Stimulated activated CD4-positive, alpha-beta T cell treated with anti-CD3 and anti-CD28 coated beads, Interleukin-1b, Interleukin-23, amount 100 ng/mL, for 24 hours (primary cell): Measurements from ENCODE around the gene KRT1.

ENCODE experiments used
- DNase-seq, 4 experiments: peaks; one replicate each; pipeline ENCODE4 v3.0.0-alpha.2; 2020; ENCODE audit warnings: low read depth in 4 of 4, low spot score in 1 of 4

Gene KRT1

GRCh38 chr12:52641468-52641867 lies 38.7 kb downstream of the KRT1 start:
- no peak for DNase-seq

- DNase-seq: no peak
These were observed 42.9 kb downstream of the KRT1 start for GRCh38 chr12:52637299-52637698.

- no peak for DNase-seq
These were observed 43.5 kb downstream of the KRT1 start for GRCh38 chr12:52636592-52637258.

GRCh38 chr12:52636189-52636588 lies 44.0 kb downstream of the KRT1 start:
- no peak for DNase-seq

GRCh38 chr12:52634266-52635056 lies 45.7 kb downstream of the KRT1 start:
- no peak for DNase-seq

GRCh38 chr12:52633383-52633782 lies 46.8 kb downstream of the KRT1 start:
- DNase-seq: no peak

- DNase-seq: no peak
These were observed 47.6 kb downstream of the KRT1 start for GRCh38 chr12:52632656-52633055.

GRCh38 chr12:52631676-52632459 lies 48.3 kb downstream of the KRT1 start:
- no peak for DNase-seq

GRCh38 chr12:52631264-52631663 lies 48.9 kb downstream of the KRT1 start:
- DNase-seq: no peak

- DNase-seq: no peak
These were observed 49.5 kb downstream of the KRT1 start for GRCh38 chr12:52630599-52631200.

- DNase-seq: no peak
These were observed 50.2 kb downstream of the KRT1 start for GRCh38 chr12:52630008-52630500.

GRCh38 chr12:52629281-52630007 lies 50.8 kb downstream of the KRT1 start:
- no peak for DNase-seq

GRCh38 chr12:52628841-52629240 lies 51.4 kb downstream of the KRT1 start:
- DNase-seq: no peak

- no peak for DNase-seq
These were observed 52.1 kb downstream of the KRT1 start for GRCh38 chr12:52628111-52628507.

- no peak for DNase-seq
These were observed 52.7 kb downstream of the KRT1 start for GRCh38 chr12:52627395-52628110.
